Psoas muscle (tissue), 8 donors: ENCODE data around the gene PSMF1. TPM values are rescaled to one million over a fixed set of nuclear protein-coding genes. Genes with fewer than 3 reads are reported as not detected.
"Not testable (repeated sequence)": the region's sequence is repeated elsewhere in the genome, so short reads cannot be mapped to it uniquely, and the experiment has no call there.

Experiments used
- ATAC-seq, 4 donors: fragments of 200-7000 bp; cut with Tn5 transposase; one replicate each; pipeline ENCODE4 v1.9.1; 2020; ENCODE audit warnings: moderate library complexity in 3 of 4, mild to moderate bottlenecking in 2 of 4
- DNase-seq, 2 donors: peaks; one replicate each; pipeline ENCODE4 v3.0.0-alpha.2; 2020
- H3K27ac ChIP-seq: fragments of 200-600 bp; one replicate; pipeline ENCODE4 v1.8.0; 2022
- H3K27me3 ChIP-seq, 3 donors: fragments of 200-600 bp in 1 of 3; one replicate each; pipeline versions ENCODE4 v1.6.1 to v1.8.0; 2013 to 2022; ENCODE audit warnings: low read length in 2 of 3, mild to moderate bottlenecking in 2 of 3, moderate library complexity in 1 of 3; ENCODE audit not compliant: insufficient read depth in 3 of 3
- H3K36me3 ChIP-seq, 2 donors: fragments of 200-600 bp in 1 of 2; one replicate each; pipeline versions ENCODE4 v1.6.1 to v1.8.0; 2013 to 2022; ENCODE audit warnings: low read depth in 1 of 2, mild to moderate bottlenecking in 1 of 2, moderate library complexity in 1 of 2; ENCODE audit not compliant: insufficient read depth in 1 of 2
- H3K4me1 ChIP-seq: fragments of 200-600 bp; one replicate; pipeline ENCODE4 v1.8.0; 2022
- H3K4me3 ChIP-seq: fragments of 200-600 bp; one replicate; pipeline ENCODE4 v1.8.0; 2022; ENCODE audit warnings: mild to moderate bottlenecking
- H3K9me3 ChIP-seq: fragments of 200-600 bp; one replicate; pipeline ENCODE4 v1.8.0; 2022
- CTCF ChIP-seq: fragments of 200-600 bp; IDR thresholded peaks from one replicate; pipeline ENCODE4 v1.8.0; 2022; ENCODE audit warnings: antibody characterized with exemption
- WGBS, 3 donors: extraction: QIAGEN DNeasy Blood & Tissue Kit; methylation state at CpG; one replicate each; pipeline versions ENCODE4 v1.1.6 to v1.1.7; 2013; 5-methylcytosine and 5-hydroxymethylcytosine counted together
- intact Hi-C, 2 donors: fragments of 100-400 bp; cut with DNase I; formaldehyde crosslinking; loops; one replicate each; pipeline versions ENCODE4 v1.11.0 to v1.14.2; 2022
- polyA plus RNA-seq, 3 donors: library from polyadenylated mRNA; stranded (reverse); fragments of 200-250 nt; gene quantifications; one replicate each; pipeline ENCODE4 v1.2.3, GENCODE V29; 2013
- total RNA-seq, 4 donors: library from RNA; stranded (reverse); fragmentation: NEBNext Ultra II Directional in 2 of 4; extraction: Animal tissue kit (Norgen Biotek cat#: 25700) in 2 of 4; gene quantifications; one replicate each; pipeline versions ENCODE4 v1.2.1 to v1.2.4, GENCODE V29; 2021 to 2023
- donor health status: healthy with polysubstance abuse.
- donor health status: DM: no; HTN: no; CAD: no; lungs with moderate emphysema.
- donor health status: Bipolar disorder and iron deficiency.
- donor health status: healthy.
- donor health status: DM: yes; HTN: yes; CAD: no.
- donor health status: DM: no; HTN: no; CAD: no.
- donor health status: DM: no; HTN: no; CAD: no.
- donor health status: DM: yes; HTN: yes; CAD: no.

PSMF1 gene
- total and polyA plus RNA-seq, 7 donors, result 81.0 to 159 (median 137) TPM

- Histone ChIP-seq H3K36me3 (no peaks in the 10 kb centered on the region), H3K4me1 (no peaks in the 10 kb centered on the region), H3K9me3 (no peaks in the 10 kb centered on the region), H3K4me3 (no peak overlapping the region), H3K27ac (no peak overlapping the region), H3K27me3 (peaks cover 0 to 5% (median 0%) of the 10 kb centered on the region in 3 donors)
- intact Hi-C loops, result loop anchor here (2.0 to 10.0 kb wide), 4 partner anchors 90 to 393 kb away; no protein-coding TSS in a partner anchor
- ATAC-seq (no peak), DNase-seq (no peak)
- no peak for TF ChIP-seq CTCF
These were observed 93.6 kb downstream of the PSMF1 start for GRCh38 chr20:1212023-1212422.

GRCh38 chr20:1212607-1213396, 94.4 kb downstream of the PSMF1 start:
- intact Hi-C loops, result loop anchor here (2.0 to 10.0 kb wide), 4 partner anchors 91 to 394 kb away; no protein-coding TSS in a partner anchor
- 13 to 14% (median 13%) methylated on average over 21 of the region's 21 CpGs for WGBS, 3 donors
- DNase-seq (peak; percentile 61 to 73), ATAC-seq (peak; percentile 80 to 94 (median 91))
- Histone ChIP-seq H3K36me3 (no peaks in the 10 kb centered on the region), H3K27ac (no peak overlapping the region), H3K4me3 (no peak overlapping the region), H3K4me1 (no peaks in the 10 kb centered on the region), H3K27me3 (peaks cover 0 to 5% (median 0%) of the 10 kb centered on the region in 3 donors), H3K9me3 (no peaks in the 10 kb centered on the region)
- TF ChIP-seq CTCF, result peak; percentile 80

- Histone ChIP-seq H3K4me3 (no peak overlapping the region), H3K36me3 (no peaks in the 10 kb centered on the region), H3K4me1 (no peaks in the 10 kb centered on the region), H3K9me3 (no peaks in the 10 kb centered on the region), H3K27ac (no peak overlapping the region), H3K27me3 (peaks cover 0 to 5% (median 0%) of the 10 kb centered on the region in 3 donors)
- intact Hi-C loops, result loop anchor here (5.0 to 10.0 kb wide), 3 partner anchors 93 to 260 kb away; no protein-coding TSS in a partner anchor
- no peak for ATAC-seq
- no peak for TF ChIP-seq CTCF
- no peak for DNase-seq
- WGBS, 3 donors, result 72 to 79% (median 75%) methylated on average over 4 of the region's 4 CpGs
These were observed 96.4 kb downstream of the PSMF1 start for GRCh38 chr20:1214838-1215261.

GRCh38 chr20:1215386-1216170, 97.2 kb downstream of the PSMF1 start:
- 77 to 79% (median 78%) methylated on average over 11 of the region's 11 CpGs for WGBS, 3 donors
- Histone ChIP-seq H3K27me3 (peaks cover 0 to 5% (median 0%) of the 10 kb centered on the region in 3 donors), H3K4me3 (no peak overlapping the region), H3K9me3 (no peaks in the 10 kb centered on the region), H3K36me3 (no peaks in the 10 kb centered on the region), H3K4me1 (no peaks in the 10 kb centered on the region), H3K27ac (no peak overlapping the region)
- ATAC-seq, result no peak
- TF ChIP-seq CTCF, result no peak
- DNase-seq, result no peak
- intact Hi-C loops, result loop anchor here in 1 of 2 donors (10.0 kb wide), 1 partner anchor 261 kb away; no protein-coding TSS in a partner anchor

GRCh38 chr20:1216527-1217427, 98.4 kb downstream of the PSMF1 start:
- 79 to 84% (median 83%) methylated on average over 19 of the region's 19 CpGs for WGBS, 3 donors
- H3K9me3 ChIP-seq, H3K27me3 ChIP-seq, ATAC-seq, DNase-seq, H3K36me3 ChIP-seq, H3K4me3 ChIP-seq, H3K4me1 ChIP-seq, H3K27ac ChIP-seq: not testable (repeated sequence)
- intact Hi-C loops, result loop anchor here in 1 of 2 donors (10.0 kb wide), 1 partner anchor 262 kb away; no protein-coding TSS in a partner anchor
